HFFc6 (cell line): ENCODE measurements around the gene TIMP3. TPM values are rescaled to one million over a fixed set of nuclear protein-coding genes. Genes with fewer than 3 reads are reported as not detected.
"Not testable (repeated sequence)": the region's sequence is repeated elsewhere in the genome, so short reads cannot be mapped to it uniquely, and the experiment has no call there.

Experiments
- DNase-seq: peaks from one replicate; pipeline ENCODE4 v3.0.0-alpha.2; 2018
- H3K27ac Mint-ChIP-seq: 2 replicates; pipeline ENCODE4 v1.8.0; 2020; ENCODE audit warnings: mild to moderate bottlenecking, mixed read lengths
- H3K27me3 Mint-ChIP-seq: 2 replicates; pipeline ENCODE4 v1.8.0; 2021; ENCODE audit warnings: mild to moderate bottlenecking, moderate library complexity, mixed read lengths; ENCODE audit not compliant: insufficient read depth
- H3K36me3 Mint-ChIP-seq: 2 replicates; pipeline ENCODE4 v1.8.0; 2021; ENCODE audit warnings: low read depth, mixed read lengths
- H3K4me1 Mint-ChIP-seq: 2 replicates; pipeline ENCODE4 v1.8.0; 2020; ENCODE audit warnings: low read depth, mixed read lengths
- H3K4me3 Mint-ChIP-seq: 2 replicates; pipeline ENCODE4 v1.8.0; 2020; ENCODE audit warnings: mild to moderate bottlenecking, moderate library complexity, mixed read lengths
- H3K9me3 Mint-ChIP-seq: 2 replicates; pipeline ENCODE4 v1.8.0; 2020; ENCODE audit warnings: mild to moderate bottlenecking, mixed read lengths
- CTCF ChIP-seq: fragments of 200-600 bp; sonication (generic); IDR thresholded peaks from 2 replicates; pipeline ENCODE4 v1.5.0; 2021; ENCODE audit warnings: antibody characterized with exemption, mild to moderate bottlenecking
- long read RNA-seq: library from polyadenylated mRNA; unstranded; transcript quantifications from one replicate; pipeline ENCODE4 v2.0.0, GENCODE V29; 2019
- total RNA-seq, 6 experiments: library from RNA; stranded (reverse); fragmentation: NEBNext Ultra II Directional; extraction: Animal tissue kit (Norgen Biotek cat#: 25700); gene quantifications; 2 replicates in 1 of 6; 3 replicates in 5 of 6; pipeline ENCODE4 v1.2.3, GENCODE V29; 2021

TIMP3 gene
- 100 to 1,000 TPM; 303 to 525 (median 354) TPM for total RNA-seq
- long read RNA-seq, full-length matches to known transcripts: 464 of 660 reads
- long read RNA-seq, partial matches to known transcripts: 191 of 660 reads
- long read RNA-seq, other reads (novel, unspliced or antisense): 5 of 660 reads

- Mint-ChIP-seq H3K4me1 (peaks cover 80% of the 10 kb centered on the region), H3K27ac (peak within 1 kb of the TSS; percentile 91), H3K9me3 (no peaks in the 10 kb centered on the region), H3K36me3 (peaks cover 11% of the 10 kb centered on the region), H3K27me3 (peaks cover 8% of the 10 kb centered on the region), H3K4me3 (peak within 1 kb of the TSS; percentile 100)
- TF ChIP-seq CTCF: no peak
- peak; percentile 84 for DNase-seq
These were observed at the start of gene TIMP3 for GRCh38 chr22:32801537-32802236. TSS of gene TIMP3 (plus strand) at chr22:32801705. CDS start at chr22:32802002, 297 bp downstream.

GRCh38 chr22:32752326-32752725, 49.2 kb upstream of the TIMP3 start:
- Mint-ChIP-seq H3K27ac (no peak overlapping the region), H3K4me1 (peaks cover 18% of the 10 kb centered on the region), H3K36me3 (no peaks in the 10 kb centered on the region), H3K9me3 (no peaks in the 10 kb centered on the region), H3K4me3 (no peak overlapping the region), H3K27me3 (no peaks in the 10 kb centered on the region; the same call in none of the 2 replicates)
- peak; percentile 8 for DNase-seq
- no peak for TF ChIP-seq CTCF

- TF ChIP-seq CTCF: no peak
- DNase-seq: no peak
- H3K9me3 Mint-ChIP-seq: no peaks in the 10 kb centered on the region
- H3K36me3 Mint-ChIP-seq: no peaks in the 10 kb centered on the region
- H3K4me3 Mint-ChIP-seq: no peak overlapping the region
- H3K27ac Mint-ChIP-seq: no peak overlapping the region
- H3K4me1 Mint-ChIP-seq: peaks cover 18% of the 10 kb centered on the region
- H3K27me3 Mint-ChIP-seq: no peaks in the 10 kb centered on the region; the same call in none of the 2 replicates
These were observed 48.5 kb upstream of the TIMP3 start for GRCh38 chr22:32752816-32753520.

GRCh38 chr22:32753591-32753990, 47.9 kb upstream of the TIMP3 start:
- Mint-ChIP-seq H3K27me3 (no peaks in the 10 kb centered on the region; the same call in none of the 2 replicates), H3K27ac (no peak overlapping the region), H3K4me1 (peaks cover 18% of the 10 kb centered on the region), H3K4me3 (no peak overlapping the region), H3K36me3 (no peaks in the 10 kb centered on the region), H3K9me3 (no peaks in the 10 kb centered on the region)
- TF ChIP-seq CTCF: no peak
- DNase-seq: no peak

- Mint-ChIP-seq H3K27ac (no peak overlapping the region; the same call in 1 of the 2 replicates), H3K4me3 (no peak overlapping the region), H3K27me3 (no peaks in the 10 kb centered on the region; the same call in none of the 2 replicates), H3K4me1 (peaks cover 26% of the 10 kb centered on the region), H3K36me3 (no peaks in the 10 kb centered on the region), H3K9me3 (no peaks in the 10 kb centered on the region)
- no peak for TF ChIP-seq CTCF
- no peak for DNase-seq
These were observed 47.0 kb upstream of the TIMP3 start for GRCh38 chr22:32754413-32755041.

GRCh38 chr22:32757086-32757762, 44.3 kb upstream of the TIMP3 start:
- not testable (repeated sequence) for DNase-seq, H3K27me3 Mint-ChIP-seq, H3K4me3 Mint-ChIP-seq, H3K36me3 Mint-ChIP-seq, H3K9me3 Mint-ChIP-seq, H3K27ac Mint-ChIP-seq
- H3K4me1 Mint-ChIP-seq: peaks cover 44% of the 10 kb centered on the region
